Renal pelvis (tissue), 4 donors: ENCODE measurements around the gene FAM89A. TPM values are rescaled to one million over a fixed set of nuclear protein-coding genes. Genes with fewer than 3 reads are reported as not detected.
"Not testable (repeated sequence)": the region's sequence is repeated elsewhere in the genome, so short reads cannot be mapped to it uniquely, and the experiment has no call there.

ENCODE experiments used
- DNase-seq: peaks from one replicate; pipeline ENCODE4 v3.0.0-alpha.2; 2013
- polyA plus RNA-seq, 3 donors: library from polyadenylated mRNA; unstranded; fragments of 120-200 nt; gene quantifications; one replicate each; pipeline ENCODE4 v1.2.1, GENCODE V29; 2013; ENCODE audit not compliant: insufficient read length in 3 of 3

The FAM89A gene
- polyA plus RNA-seq, 3 donors: 13.3 to 16.8 (median 16.0) TPM

DNA sequence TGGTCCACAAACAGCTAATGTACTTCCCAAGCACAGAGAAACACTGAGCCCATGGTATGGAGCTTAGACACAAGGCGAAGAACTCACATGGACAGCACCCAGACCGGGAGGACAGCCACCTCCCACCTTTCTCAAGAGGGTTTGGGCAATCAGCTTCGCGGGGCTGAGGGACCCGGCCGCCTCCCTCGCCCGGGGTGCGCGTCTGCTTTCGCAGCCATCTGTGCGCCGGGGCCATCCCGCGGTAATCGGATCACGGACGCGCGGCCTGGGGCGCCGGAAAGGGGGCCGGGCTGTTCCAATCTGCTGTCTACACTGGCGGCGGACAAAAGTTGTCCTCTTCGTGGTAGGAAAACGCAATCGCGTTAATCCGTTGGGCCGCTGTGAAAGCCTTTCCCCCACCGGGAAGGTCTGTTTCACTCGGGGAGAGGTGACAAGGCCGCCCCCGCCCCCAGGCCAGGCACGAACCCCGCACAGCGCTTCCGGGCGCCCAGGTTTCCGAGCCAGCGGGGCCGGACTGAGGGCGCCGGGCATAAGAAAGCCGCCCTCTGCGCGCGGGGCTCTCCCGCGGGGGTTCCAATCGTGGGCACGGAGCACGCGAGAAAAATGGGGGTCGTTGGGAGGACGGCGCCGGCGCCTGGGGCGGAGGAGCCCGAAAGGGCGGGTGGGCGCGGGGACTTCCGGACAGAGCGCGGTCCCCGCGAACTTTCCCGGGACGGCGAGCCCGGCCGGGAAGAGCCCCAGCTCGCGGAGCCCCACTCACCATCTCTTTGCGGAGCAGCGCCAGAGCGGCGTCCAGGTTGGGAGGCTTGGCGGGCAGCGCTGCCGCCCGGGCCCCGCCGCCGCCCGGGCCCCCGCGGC, 664 bp downstream of the FAM89A start:
- peak; percentile 42 for DNase-seq

- peak; percentile 16 for DNase-seq
Observed at GRCh38 chr1:231037585-231038517, 2.2 kb downstream of the FAM89A start.

GRCh38 chr1:231036416-231036815, 3.6 kb downstream of the FAM89A start:
- DNase-seq: no peak

DNA sequence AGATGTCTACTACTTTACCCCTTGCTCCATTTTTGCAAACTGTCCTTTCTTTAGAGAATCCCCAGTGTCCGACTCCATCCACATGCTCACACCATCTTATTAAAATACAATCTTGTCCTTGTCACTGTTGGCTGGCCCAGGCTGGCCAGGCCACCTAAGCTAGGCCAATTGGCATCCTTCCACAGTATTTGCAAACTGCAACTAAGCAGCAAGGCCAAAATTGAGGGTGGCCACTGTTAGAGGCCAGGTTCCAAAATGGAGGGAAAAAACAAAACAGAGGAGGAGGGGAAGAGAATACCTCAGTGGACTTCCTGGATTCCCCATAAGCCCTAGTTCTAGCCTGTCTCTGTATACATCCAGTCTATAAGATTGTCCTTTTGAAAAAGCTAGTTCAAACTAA, 4.3 kb downstream of the FAM89A start:
- DNase-seq: no peak

- no peak for DNase-seq
Observed at GRCh38 chr1:231032963-231033362, 7.1 kb downstream of the FAM89A start.

GRCh38 chr1:231029841-231030240, 10.2 kb downstream of the FAM89A start:
- no peak for DNase-seq

DNA sequence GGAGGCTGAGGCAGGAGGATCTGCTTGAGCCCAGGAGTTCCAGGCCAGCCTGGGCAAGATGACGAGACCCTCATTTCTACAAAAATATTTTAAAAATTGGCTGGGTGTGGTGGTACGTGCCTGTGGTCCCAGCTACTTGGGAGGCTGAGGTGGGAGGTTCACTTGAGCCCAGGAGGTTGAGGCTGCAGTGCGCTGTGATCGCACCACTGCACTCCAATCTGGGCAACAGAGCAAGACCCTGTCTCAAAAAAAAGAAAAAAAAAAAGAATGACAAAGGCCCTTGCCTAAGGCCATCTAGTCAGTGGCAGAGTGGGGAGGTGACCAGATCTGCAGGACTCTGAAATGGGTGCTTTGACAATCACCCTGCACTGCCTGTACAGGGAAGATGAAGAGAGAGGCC, 10.8 kb downstream of the FAM89A start:
- not testable (repeated sequence) for DNase-seq

GRCh38 chr1:231028682-231029081, 11.4 kb downstream of the FAM89A start:
- no peak for DNase-seq

DNA sequence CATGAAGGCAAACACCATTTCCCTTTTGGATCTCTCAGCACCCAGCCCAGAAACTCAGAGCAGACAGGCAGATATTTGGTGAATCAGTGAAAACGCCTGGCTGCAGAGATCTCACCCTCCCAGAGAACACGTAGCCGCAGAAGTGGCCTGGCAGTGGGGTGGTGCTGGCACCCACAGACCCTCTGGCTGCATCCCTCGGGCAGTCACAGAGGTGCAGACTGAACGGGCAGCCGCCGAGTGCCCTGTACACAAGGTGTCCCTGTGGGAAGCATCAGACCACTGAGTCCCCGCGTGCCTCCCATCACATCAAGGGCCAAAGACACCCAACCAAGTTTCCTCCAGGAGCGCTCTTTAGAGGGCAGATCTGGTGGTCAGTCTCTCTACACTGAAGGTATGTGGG, 12.1 kb downstream of the FAM89A start:
- DNase-seq: no peak

- no peak for DNase-seq
Observed at GRCh38 chr1:231027136-231027925, 12.7 kb downstream of the FAM89A start.

DNA sequence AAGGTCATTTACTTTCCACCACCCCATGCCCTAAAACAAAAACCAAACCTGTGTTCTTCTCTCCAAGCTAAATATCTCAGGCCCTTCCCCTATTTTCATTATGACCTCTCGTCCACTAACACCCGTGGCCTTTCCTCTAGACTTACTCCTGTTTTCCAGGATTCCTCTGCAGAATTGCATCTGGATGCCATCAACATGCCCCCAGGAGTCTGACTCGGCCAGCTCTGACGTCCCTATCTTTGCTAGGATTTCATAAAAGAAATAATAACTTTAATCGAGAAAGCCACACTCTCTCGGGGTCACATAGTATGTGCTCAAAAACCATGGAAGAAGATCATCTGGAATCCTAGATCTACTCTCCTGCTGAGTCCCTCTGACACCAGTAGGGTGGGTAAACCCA, 13.5 kb downstream of the FAM89A start:
- DNase-seq: no peak

GRCh38 chr1:231023150-231023549, 16.9 kb downstream of the FAM89A start:
- no peak for DNase-seq

DNA sequence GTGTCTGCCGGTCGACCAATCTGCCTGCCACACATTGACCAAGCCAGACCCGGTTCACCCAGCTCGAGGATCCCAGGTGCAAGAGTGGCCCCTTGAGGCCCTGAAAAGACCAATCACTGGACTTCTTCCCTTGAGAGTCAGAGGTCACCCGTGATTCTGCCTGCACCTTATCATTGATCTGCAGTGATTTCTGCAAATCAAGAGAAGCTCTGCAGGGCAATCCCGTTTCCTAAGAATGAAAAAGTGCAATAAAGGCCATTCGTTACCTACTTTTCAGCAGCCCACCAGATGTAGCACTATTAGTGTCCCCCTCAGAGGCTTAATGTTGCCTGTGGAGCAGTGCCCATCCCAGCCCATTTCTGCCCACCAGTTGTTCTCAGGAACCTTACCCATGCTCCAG, 17.5 kb downstream of the FAM89A start:
- not testable (repeated sequence) for DNase-seq

- DNase-seq: no peak
Observed at GRCh38 chr1:231021540-231022031, 18.5 kb downstream of the FAM89A start.

DNA sequence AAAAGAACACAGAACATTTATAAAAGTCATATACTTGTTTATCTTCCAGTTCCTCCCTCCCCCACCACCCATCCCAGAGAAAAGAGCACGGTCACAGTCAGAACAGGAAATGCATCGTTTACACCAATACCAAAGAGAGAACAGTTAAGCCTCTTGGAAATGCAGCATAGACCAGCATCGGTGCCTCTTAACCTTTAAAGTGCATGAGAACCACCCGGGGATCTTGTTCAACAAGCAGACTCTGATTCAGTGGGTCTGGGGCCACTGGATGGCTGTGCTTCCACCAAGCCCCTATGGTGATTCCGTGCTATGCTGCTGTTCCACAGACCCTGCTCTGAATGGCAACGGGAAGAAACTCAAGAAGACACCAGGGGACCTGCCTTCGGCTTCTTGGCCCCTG, 19.2 kb downstream of the FAM89A start:
- DNase-seq: no peak

DNA sequence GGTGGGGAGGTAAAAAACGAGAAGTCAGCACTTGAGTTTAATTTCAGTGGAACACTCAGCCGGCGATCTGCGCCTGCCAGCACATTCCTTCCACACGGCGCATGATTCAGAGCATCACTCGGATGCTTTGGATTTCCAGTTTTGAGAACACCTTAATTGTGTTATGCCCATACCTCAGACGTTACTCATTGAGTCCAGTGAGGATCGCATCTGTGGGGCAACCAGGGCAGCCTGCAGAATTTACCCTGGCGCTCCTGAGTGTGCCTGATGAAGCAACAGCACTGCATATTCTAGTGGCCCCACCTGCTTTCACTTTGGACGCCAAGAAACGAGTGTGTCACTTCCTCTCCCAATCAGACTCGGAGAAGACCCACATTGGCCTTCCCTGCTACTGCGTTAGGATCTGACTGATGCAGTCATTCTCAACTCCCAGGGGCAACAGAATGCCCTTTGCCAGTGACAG, 19.9 kb downstream of the FAM89A start:
- no peak for DNase-seq

- DNase-seq: no peak
Observed at GRCh38 chr1:231019711-231020110, 20.3 kb downstream of the FAM89A start.

DNA sequence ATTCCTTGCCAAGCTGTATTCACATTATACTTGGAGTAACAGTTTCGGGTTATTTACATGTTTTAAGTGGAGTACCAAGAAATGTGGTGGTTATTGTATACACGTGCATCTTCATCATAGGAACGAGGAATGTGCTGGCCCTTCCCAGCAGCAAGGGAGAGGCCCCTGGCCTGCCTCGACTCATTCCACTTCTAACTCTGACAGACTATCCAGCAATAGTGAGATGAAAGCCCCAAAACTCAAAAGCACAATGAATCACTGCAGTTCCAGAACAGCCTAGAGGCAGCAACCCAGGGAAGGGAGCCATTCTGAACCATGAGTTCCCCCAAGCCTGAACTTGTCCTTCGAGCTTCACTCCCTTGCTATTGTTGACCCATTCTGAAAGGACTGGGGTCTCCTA, 23.1 kb downstream of the FAM89A start:
- no peak for DNase-seq

- no peak for DNase-seq
Observed at GRCh38 chr1:231016234-231016633, 23.8 kb downstream of the FAM89A start.

GRCh38 chr1:231013391-231014015, 26.6 kb downstream of the FAM89A start:
- DNase-seq: no peak

DNA sequence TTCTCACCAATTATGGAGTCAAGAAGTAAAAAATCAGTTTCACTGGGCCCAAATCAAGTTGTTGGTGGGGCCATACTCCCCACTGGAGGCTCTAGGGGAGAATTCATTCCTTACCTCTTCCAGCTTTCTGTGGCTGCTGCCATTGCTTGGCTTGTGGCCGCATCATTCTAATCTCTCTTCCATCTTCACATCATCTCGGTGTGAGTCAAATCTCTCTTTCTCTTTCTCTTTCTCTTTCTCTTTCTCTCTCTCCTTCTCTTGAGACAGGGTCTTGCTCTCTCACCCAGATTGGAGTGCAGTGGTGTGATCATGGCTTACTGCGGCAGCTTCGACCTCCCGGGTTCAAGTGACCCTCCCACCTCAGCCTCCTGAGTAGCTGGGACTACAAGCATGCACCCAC, 28.1 kb downstream of the FAM89A start:
- no peak for DNase-seq
